Stimulated activated naive CD8-positive, alpha-beta T cell treated with anti-CD3 and anti-CD28 coated beads, Interleukin-15, Interleukin-2, amounts not matched to agents 100 U/mL and 50 U/mL, for 24 hours (primary cell): ENCODE data around the gene ANXA3.
"Not testable (repeated sequence)": the region's sequence is repeated elsewhere in the genome, so short reads cannot be mapped to it uniquely, and the experiment has no call there.

Experiments
- ATAC-seq: fragments of 150-1000 bp; cut with Tn5 transposase; one replicate; pipeline ENCODE4 v1.10.0; 2021
- DNase-seq: peaks from one replicate; pipeline ENCODE4 v3.0.0; 2021

ANXA3 gene, protein sequence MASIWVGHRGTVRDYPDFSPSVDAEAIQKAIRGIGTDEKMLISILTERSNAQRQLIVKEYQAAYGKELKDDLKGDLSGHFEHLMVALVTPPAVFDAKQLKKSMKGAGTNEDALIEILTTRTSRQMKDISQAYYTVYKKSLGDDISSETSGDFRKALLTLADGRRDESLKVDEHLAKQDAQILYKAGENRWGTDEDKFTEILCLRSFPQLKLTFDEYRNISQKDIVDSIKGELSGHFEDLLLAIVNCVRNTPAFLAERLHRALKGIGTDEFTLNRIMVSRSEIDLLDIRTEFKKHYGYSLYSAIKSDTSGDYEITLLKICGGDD

DNA sequence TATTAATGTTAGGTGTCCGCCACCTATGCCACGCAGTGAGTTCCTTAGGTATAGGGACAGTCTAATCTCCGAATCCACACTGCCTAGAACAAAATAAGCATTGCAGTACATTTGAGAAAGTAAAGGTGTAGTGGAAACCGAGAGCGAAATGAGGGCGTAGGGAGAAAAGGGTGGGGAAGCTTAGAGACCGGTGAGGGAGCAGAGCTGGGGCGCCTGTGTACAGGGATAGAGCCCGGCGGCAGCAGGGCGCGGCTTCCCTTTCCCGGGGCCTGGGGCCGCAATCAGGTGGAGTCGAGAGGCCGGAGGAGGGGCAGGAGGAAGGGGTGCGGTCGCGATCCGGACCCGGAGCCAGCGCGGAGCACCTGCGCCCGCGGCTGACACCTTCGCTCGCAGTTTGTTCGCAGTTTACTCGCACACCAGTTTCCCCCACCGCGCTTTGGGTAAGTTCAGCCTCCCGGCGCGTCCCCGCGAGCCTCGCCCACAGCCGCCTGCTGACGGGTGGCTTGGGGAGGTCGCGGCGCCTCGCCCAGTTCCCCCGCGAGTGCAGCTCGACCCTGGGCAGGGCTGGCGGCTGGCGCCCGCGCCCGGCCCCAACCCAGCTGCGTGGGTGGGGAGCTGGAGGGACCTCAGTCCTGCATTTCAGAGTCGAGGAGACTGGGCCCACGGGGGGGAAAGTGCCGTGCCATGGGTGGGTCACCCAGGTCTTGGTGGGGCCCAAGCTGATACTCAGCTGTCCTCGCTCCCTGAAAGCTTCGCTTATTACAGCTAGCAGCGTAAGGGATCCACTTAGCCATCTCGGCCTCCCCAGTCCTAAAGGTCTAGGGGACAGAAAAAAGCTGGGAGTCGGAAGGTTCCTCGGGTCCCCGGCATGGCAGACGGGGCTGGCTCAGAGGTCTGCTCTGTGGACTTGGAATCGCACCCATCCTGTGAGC is at the start of gene ANXA3:
Gene ANXA3 (plus strand): TSS at position 351 of the 932 bp plus-strand sequence. CDS start 2,704 bp downstream, outside the sequence.
- ATAC-seq (peak; percentile 40), DNase-seq (peak; percentile 27)

DNA sequence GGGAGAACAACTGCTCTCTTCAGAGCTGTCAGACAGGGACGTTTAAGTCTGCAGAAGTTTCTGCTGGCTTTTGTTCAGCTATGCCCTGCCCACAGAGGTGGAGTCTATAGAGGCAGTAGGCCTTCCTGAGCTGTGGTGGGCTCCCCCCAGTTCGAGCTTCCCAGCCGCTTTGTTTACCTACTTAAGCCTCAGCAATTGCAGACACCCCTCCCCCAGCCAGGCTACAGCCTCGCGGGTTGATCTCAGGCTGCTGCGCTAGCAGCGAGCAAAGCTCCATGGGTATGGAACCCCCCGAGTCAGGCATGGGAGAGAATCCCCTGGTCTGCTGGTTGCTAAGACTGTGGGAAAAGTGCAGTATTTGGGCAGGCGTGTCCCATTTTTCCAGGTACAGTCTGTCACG is 45.3 kb upstream of the ANXA3 start:
- ATAC-seq, DNase-seq: not testable (repeated sequence)

DNA sequence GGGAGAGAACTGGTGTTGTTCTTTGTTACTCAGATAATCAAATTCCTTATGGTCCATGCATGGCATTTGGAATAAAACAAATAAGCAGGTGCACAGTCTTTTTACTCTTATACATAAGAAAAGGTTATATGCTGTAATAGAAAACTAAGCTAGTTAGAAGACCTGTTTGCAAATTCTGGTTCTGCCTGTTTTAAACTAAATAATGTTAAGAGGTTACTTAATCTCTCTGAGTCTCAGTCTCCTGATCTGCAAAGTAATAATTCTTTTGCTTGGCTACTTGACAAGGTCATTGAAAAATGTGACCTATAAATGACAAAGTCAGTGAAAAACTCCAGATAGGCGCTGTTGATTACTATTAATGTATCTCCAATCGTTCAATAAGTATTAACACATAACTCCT is 42.5 kb upstream of the ANXA3 start:
- ATAC-seq (no peak), DNase-seq (no peak)

DNA sequence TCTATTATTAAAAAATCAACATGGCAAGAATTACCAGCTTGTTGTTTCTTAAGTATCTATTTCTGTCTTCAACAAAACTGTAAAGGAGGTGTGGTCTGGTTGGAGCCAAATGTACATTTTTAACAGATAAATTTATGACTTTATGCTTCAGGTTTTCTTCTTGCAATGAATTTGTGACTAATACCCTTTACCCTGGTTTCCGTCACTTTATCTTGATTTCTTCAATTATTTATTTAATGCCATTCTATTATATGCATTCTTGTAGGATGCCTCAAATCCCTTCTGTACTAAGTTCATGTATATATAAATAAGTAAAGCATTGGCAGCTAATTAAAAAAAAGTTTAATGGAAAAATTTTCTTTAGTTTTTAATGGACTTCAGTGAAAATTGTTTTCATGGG is 41.5 kb upstream of the ANXA3 start:
- ATAC-seq (no peak), DNase-seq (no peak)

DNA sequence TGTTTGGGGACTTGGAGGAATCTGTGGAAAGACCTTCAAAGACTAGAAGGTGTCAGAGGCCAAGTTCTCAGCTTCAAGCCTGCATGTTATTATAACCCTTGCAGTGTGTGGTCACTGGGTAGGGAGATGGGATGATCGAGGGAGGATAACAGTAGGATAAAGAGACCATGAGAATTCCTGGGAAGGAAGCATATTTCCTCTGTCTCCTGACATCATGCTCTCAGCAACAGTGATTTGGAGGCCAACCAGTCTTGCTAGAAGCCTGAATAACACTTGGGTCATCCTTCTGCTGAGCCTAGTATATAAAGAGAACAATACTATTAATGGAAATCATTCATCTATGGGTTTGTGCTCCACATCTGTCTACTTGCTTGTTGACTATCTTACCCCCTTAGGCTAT is 40.9 kb upstream of the ANXA3 start:
- ATAC-seq, result no peak
- DNase-seq, result no peak

DNA sequence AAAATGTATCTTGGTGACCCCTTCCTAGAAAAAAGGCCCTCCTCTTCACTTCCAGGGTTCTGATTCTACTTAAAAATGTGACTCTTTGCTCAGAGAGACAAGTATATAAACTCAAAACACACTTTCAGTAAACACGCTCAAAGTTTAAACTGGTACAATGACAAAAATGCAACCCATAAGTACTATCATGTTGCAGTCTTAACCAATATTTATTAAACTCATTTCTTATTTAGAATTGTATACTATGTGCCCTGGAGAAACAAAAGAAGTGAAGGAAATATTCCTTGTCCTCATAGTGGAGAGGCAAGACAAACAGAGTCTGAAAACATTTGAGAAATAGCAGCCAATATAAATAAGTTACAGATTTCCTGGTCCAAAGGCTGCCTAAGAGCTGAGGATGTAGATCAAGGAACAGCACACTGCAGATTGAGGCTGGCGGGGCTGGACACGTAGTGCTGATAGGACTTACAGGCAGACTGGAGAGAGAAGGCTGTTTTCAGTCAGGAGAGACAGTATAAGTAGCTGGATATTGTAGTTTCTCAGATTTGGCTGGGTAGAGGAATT is 39.1 kb upstream of the ANXA3 start:
- no peak for ATAC-seq
- DNase-seq, result no peak

DNA sequence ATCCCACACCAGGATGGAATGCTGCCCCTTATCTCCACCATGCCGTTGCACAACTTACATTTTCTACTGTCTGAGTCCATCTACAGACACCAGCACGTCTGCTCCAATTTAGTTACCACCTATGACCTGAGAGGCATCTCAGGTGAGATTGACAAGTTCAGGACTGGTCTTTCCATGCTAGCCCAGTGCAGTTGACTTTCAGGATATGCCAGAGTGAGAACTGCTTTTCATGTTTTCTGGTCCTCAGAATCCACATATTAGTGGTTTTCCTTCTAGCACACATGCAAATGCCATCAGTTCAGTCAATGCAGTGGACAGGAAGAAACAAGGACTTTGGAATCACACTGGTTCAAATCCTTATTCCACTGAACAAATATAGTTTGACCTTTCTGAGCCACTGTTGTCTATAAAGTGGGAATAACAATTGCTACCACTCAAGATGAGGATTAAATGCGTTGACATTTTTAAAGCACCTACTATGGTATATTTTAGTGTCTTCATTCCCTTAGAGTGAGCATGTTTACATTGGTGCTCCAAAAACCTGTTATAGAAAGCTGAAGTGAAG is 38.1 kb upstream of the ANXA3 start:
- ATAC-seq, result no peak
- no peak for DNase-seq

DNA sequence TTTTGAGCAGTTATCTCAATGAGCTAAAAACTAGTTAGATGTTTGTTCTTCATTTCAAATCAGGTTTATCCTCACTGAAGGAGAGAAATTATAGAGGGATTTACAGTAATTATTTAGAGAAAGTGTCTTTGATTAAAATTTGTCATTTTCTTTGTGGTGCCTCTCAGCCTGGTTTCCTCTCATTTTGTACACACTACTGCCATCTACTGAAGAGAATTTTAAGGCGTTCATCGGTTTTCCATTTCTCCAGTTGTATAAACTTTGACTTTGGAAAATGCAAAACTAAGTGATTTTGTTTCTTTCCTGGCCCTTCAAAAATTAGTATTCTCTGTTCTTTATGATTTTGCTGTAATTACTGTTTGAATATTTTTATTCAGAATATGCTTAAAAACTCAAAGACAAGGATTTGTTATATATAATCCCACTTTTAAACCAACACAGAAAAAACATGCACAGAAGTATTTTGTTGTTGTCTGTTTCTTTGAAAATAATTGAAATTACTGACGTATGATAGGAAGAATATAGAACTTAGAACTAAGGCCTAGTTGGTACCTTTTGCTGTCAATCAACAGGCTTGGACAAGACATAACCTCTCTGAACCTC is 34.4 kb upstream of the ANXA3 start:
- no peak for ATAC-seq
- no peak for DNase-seq

DNA sequence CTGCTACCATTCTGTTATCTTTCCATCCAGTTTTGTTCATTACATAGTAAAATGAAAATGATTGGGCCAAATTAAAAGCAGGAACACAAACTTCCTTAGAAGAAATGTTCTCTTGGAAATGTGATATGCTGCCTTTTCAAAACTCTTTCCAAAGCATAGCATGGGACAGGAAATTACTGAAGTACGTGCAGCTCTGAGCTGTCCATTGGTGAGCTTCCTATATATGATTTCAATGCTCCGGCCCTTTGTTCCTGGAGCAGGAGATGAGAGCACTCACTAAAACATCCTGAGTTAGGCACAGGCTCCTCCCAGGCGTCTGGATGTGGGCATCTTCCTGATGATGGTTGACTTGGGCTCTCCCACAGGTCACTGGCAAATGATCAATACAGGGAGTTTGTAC is 33.0 kb upstream of the ANXA3 start:
- DNase-seq (no peak), ATAC-seq (no peak)

DNA sequence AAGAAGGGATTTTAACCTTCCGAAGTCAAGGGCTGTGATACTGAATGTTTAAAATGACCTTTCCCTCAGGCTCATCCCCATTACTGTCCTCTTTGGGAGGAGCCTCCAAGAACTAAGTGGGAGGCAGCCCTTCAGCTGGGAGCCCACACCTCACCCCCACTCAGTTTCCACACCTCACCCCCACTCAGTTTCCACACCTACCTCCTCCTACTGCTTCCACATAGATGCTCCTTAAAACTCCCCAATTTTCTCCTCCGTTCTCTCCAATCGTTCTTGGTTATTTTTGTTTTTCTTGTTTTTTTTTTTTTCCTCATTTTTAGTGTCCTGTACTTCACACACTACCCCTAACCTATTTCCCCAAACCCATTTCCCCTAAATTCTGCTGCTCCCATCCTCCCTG is 31.6 kb upstream of the ANXA3 start:
- ATAC-seq, result no peak
- DNase-seq, result no peak

DNA sequence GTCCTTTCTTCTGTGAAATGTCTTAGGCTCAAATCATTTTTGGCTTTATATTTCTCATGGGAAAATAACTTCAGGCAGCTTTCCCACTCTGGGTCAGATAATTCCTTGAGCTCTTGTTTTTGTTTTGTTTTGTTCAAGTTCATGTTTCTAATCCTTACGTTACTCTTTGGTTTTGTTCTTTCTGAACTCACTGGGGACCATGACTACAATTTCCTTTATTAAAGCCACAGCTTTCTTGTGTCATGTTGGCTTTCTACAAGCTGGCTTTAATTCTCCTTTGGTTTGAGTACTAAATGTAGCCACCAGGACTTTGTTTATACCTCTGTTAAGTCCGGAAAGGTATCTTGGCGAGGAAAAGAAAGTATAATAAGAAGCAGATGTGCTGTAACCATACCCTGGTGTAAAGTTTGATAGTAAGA is 30.8 kb upstream of the ANXA3 start:
- no peak for ATAC-seq
- DNase-seq, result no peak

DNA sequence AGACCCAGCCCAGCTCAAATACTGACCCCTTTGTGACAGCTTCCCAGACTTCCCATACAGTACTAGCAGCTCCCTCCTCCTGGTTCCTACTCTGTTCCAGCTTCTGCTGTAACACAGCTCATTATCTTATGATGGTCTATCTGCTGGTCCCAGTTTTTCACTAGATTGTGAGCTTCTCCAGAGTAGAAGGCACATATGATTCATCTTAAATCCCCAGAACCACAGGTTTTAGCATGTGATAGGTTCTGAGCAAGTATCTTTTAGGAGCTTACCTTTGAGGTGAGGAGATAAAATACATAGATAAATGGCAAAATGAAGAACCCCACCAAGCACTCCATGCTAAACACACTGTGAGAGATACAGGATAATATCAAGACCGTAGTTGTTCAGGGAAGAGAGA is 27.6 kb upstream of the ANXA3 start:
- no peak for DNase-seq
- ATAC-seq, result no peak

DNA sequence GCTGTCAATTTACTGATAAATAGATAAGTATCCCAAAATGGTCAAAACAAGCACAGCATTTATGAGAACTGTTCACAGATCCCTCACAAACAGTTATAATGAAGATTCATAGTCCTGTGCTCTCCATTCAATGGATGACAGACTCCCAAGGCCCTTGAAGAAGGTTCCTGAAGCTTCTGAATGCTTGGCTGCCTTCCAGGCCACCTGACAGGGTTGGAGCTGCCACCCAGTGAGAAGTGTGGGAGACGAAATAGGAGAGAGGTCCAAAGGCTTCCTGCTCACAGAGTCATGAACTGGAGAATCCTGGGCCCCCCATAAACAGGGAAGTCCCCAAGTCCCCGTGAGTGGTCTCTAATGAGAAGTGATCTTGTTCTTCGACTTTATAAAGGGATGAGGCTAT is 26.0 kb upstream of the ANXA3 start:
- DNase-seq, result no peak
- ATAC-seq, result no peak

DNA sequence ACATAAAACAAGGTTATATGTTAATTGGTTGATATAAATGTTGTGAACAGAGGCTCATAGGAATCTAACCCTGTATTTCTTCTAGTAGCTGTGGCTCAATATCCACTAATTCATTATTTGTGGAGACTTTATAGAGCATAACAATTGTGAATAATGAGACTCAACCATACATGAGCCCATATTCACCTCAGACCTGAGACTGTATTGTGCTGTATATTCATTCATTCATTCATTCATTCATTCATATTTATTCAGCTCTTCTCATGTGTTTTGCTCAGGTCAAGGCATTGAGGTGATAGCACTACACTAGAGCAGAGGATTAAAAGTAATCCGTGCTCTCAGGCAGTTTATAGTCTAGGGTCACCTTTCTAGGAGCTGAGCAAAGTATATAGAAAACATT is 24.5 kb upstream of the ANXA3 start:
- no peak for ATAC-seq
- DNase-seq, result no peak

DNA sequence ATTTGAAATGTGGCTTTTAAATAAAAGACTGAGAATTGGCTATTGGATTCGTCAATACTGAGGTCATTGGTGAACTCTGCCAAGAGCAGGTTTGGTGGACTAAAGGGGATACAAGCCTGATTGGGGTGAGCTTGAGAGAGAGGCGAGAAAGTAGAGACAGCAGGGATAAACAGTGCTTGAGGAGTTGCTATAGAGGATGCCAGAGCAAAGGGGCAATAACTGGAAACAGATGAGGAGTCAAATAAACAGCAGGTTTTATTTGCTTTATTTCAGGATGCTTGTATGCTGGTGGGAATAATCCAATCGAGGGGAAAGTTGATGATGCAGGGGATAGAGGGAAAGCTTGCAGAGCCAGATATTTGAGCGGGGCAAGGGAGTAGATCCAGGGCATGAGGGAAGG is 24.0 kb upstream of the ANXA3 start:
- no peak for DNase-seq
- ATAC-seq, result no peak

DNA sequence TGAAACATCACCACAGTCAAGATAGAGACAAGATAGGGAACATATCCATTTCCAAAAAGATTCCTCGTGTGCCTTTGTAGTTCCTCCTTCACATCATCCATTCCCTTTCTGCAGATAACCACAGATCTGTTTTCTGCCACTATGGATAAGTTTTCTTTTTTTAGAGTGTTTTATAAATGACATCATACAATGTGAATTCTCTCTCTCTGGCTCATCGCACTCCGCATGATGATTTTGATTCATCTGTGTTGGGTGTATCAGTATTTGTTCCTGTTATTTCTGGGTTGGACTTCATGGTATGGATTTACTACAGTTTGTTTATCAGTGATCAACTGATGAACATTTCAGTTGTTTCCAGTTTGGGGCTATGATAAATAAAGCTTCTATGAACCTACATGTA is 23.2 kb upstream of the ANXA3 start:
- ATAC-seq (no peak), DNase-seq (no peak)

DNA sequence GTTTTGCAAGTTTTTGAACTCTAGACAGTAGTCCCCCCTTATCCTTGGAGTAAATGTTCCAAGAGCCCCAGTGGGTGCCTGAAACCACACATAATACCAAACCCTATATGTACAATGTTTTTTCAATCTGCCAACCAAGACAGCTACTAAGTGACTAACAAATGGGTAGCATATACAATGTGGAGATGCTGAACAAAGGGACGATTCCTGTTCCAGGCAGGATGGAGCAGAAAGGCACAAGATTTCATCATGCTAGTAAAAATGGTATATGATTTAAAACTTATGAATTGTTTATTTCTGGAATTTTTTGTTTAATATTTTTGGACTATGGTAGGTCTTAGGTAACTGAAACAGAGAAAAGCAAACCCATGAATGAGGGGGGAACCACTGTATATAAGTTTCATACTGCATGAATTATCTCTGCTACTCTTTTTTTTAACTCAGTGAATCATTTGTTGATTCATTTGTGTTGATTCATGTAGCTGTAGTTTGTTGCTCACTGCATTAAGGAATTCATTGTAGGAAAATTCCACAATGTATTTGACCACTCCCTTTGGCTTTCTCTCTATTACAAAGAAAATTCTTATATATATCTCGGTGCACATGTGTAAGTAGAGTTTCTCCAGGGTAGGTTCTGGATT is 21.9 kb upstream of the ANXA3 start:
- no peak for DNase-seq
- ATAC-seq, result no peak

DNA sequence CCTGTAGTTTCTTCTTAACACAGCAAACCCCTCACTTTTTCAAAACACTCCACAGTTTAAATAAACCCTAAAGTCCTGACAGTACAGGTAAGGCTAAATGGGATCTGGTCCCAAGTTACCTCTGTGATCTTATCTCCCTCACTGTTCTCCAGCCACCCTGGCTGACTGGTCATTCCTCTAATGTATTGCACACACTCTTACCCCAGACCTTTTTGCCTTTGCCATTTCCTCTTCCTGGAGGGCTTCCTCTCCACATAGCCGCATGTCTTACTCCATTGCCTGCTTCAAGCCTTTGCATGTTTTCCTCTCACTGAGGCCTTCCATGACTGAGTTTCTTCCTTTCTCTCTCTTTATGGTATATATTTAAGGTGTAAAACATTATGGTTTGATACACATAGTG is 19.5 kb upstream of the ANXA3 start:
- DNase-seq (no peak), ATAC-seq (no peak)

DNA sequence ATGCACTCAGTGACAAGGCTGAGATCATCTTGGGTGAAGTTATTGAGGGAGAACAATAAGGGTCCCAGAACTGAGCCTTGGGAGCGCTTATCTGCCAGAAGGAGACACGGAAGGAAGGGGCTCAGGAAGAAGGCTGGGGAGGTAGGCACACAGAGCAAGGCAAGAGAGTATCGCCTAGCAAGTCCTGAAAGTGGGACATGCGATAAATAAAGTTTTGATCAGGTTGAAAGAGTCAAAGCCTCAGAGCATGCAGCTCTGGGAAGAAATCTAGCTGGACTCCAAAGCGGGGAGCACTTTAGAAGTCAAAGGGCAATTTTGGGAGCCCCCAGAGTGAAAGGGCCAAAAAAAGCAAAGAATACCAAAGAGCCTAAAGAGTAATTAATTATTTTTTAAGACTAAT is 17.7 kb upstream of the ANXA3 start:
- no peak for DNase-seq
- ATAC-seq, result no peak

DNA sequence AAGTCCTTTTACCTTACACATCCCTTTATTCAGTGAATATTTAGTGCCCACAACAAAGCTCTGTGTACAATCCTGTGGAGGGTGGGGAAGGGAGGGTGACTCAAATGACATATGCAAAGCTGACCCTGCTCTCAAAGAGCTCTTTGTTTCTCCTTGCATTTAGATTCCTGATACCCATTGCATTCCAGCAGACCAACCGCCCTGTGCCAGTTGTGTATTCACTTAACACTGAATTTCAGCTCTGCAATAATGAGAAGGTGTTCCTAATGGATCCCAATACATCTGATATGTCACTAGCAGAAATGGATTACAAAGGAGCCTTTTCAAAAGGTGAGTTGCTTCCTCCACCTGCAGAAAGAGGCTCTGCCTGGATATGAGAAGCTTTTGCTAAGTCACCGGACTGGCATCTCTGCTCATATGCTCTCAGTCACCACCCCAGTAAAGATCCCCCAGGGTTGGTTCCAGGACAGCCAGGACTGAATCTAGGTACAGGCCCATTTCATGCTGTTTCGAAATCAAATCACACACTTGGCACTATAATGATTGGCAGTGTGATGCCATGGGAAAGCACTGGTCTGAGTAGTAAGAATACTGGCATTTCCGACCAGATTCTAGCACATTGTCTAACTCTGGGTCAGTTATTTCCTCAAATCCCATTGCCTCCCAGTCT is 17.1 kb upstream of the ANXA3 start:
- ATAC-seq, result no peak
- DNase-seq, result no peak

DNA sequence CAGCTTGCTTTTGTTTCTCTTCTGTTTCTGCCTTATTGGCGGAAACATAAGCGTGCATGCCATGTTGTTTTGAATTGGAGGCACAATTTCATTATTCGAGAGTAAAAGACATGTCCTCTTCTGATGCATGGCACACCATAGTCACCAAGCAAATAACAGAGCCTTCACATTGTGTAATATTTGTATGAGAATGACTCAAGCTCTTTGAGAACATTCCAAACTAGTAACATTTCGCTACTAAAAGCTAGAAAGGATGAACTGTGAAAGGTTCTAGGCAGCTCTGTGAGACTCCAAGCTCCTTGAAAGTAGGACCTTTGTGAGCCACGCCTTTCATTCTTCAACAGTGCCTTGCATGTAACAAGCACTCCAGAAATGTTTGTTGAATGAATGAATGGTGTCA is 9.2 kb upstream of the ANXA3 start:
- DNase-seq (no peak), ATAC-seq (no peak)
